ENCODE data around the gene OS9.
"Not testable (repeated sequence)": the region's sequence is repeated elsewhere in the genome, so short reads cannot be mapped to it uniquely, and the experiment has no call there.

The OS9 gene

GRCh38 chr12:57655541-57656240 lies 38.2 kb upstream of the OS9 start:
- no peaks in the 10 kb centered on the region for H4K20me1 ChIP-seq (ENCODE audit: insufficient read depth, low read length)
- H3K27me3 ChIP-seq (ENCODE audit: insufficient read depth, low read length, poor library complexity) = no peaks in the 10 kb centered on the region
- no peak for ATAC-seq (ENCODE audit: insufficient read depth, low read depth)
- no peak for DNase-seq
- no peak overlapping the region for H3K9ac ChIP-seq (ENCODE audit: low read depth, low read length)
- TF ChIP-seq CTCF (IDR thresholded peaks at IDR 0.05; ENCODE audit: borderline replicate concordance, extremely low read depth, low read length, poor library complexity, severe bottlenecking) (no peak), EZH2 (IDR thresholded peaks at IDR 0.05; ENCODE audit: borderline replicate concordance, low read depth, low read length, severe bottlenecking) (no peak)
- H3K27ac ChIP-seq (ENCODE audit: low read length) = no peak overlapping the region
- H3K36me3 ChIP-seq (ENCODE audit: insufficient read depth, low read length) = no peaks in the 10 kb centered on the region
- H3K4me3 ChIP-seq (ENCODE audit: low read depth in 1 of 2, low read length in 2 of 2) = no peak overlapping the region
- peaks cover 16% of the 10 kb centered on the region for H3K9me3 ChIP-seq (ENCODE audit: insufficient read depth, low read length, severe bottlenecking)
- H3K4me1 ChIP-seq (ENCODE audit: insufficient read depth, low read length) = no peaks in the 10 kb centered on the region
- H2AFZ ChIP-seq (ENCODE audit: low read depth, low read length) = no peak overlapping the region
- no peak overlapping the region for H3K4me2 ChIP-seq (ENCODE audit: insufficient read depth, low read length)
- H3K79me2 ChIP-seq (ENCODE audit: insufficient read depth, low read length) = no peaks in the 10 kb centered on the region

GRCh38 chr12:57656408-57656807 lies 37.5 kb upstream of the OS9 start:
- not testable (repeated sequence) for H3K27me3 ChIP-seq (ENCODE audit: insufficient read depth, low read length, poor library complexity); H3K79me2 ChIP-seq (ENCODE audit: insufficient read depth, low read length); H4K20me1 ChIP-seq (ENCODE audit: insufficient read depth, low read length); H3K9ac ChIP-seq (ENCODE audit: low read depth, low read length); H3K4me2 ChIP-seq (ENCODE audit: insufficient read depth, low read length); DNase-seq; H2AFZ ChIP-seq (ENCODE audit: low read depth, low read length); H3K27ac ChIP-seq (ENCODE audit: low read length); H3K4me1 ChIP-seq (ENCODE audit: insufficient read depth, low read length); H3K36me3 ChIP-seq (ENCODE audit: insufficient read depth, low read length); ATAC-seq (ENCODE audit: insufficient read depth, low read depth); H3K4me3 ChIP-seq (ENCODE audit: low read depth in 1 of 2, low read length in 2 of 2)
- peaks cover 22% of the 10 kb centered on the region for H3K9me3 ChIP-seq (ENCODE audit: insufficient read depth, low read length, severe bottlenecking)

DNA sequence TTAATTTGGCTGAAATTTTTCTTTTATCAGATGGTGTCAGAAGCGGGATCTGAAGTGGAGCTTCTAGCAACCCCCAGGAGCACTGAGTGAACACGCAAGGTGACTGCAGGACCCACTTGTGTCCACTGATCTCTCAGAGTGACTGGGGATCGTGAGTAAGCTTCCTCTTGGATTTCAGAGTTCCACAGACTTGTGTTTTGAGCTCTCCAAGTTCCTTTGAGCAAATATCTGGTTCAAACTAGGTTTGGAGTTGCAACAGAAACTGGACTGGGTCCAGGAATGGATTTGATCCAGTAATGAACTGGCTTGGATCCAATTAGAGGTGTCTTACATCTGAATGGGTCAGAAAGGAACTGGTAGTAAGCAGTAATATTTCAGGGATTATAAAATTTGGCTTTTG lies 36.2 kb upstream of the OS9 start:
- ATAC-seq (ENCODE audit: insufficient read depth, low read depth) = no peak
- H3K4me2 ChIP-seq (ENCODE audit: insufficient read depth, low read length) = no peak overlapping the region
- peaks cover 29% of the 10 kb centered on the region for H3K9me3 ChIP-seq (ENCODE audit: insufficient read depth, low read length, severe bottlenecking)

GRCh38 chr12:57658890-57659289 lies 35.0 kb upstream of the OS9 start:
- no peak for TF ChIP-seq CTCF (IDR thresholded peaks at IDR 0.05; ENCODE audit: borderline replicate concordance, extremely low read depth, low read length, poor library complexity, severe bottlenecking)
- no peak for TF ChIP-seq EZH2 (IDR thresholded peaks at IDR 0.05; ENCODE audit: borderline replicate concordance, low read depth, low read length, severe bottlenecking)
- H2AFZ ChIP-seq (ENCODE audit: low read depth, low read length) = no peak overlapping the region
- ATAC-seq (ENCODE audit: insufficient read depth, low read depth) = no peak

More for the DNA sequence above, 36.2 kb upstream of the OS9 start:
- DNase-seq = no peak
- no peaks in the 10 kb centered on the region for H3K4me1 ChIP-seq (ENCODE audit: insufficient read depth, low read length)
- TF ChIP-seq CTCF (IDR thresholded peaks at IDR 0.05; ENCODE audit: borderline replicate concordance, extremely low read depth, low read length, poor library complexity, severe bottlenecking) (no peak), EZH2 (IDR thresholded peaks at IDR 0.05; ENCODE audit: borderline replicate concordance, low read depth, low read length, severe bottlenecking) (no peak)
- H4K20me1 ChIP-seq (ENCODE audit: insufficient read depth, low read length) = no peaks in the 10 kb centered on the region
- H3K79me2 ChIP-seq (ENCODE audit: insufficient read depth, low read length) = no peaks in the 10 kb centered on the region
- no peak overlapping the region for H3K9ac ChIP-seq (ENCODE audit: low read depth, low read length)
- no peak overlapping the region for H2AFZ ChIP-seq (ENCODE audit: low read depth, low read length)
- no peak overlapping the region for H3K4me3 ChIP-seq (ENCODE audit: low read depth in 1 of 2, low read length in 2 of 2)
- H3K27me3 ChIP-seq (ENCODE audit: insufficient read depth, low read length, poor library complexity) = no peaks in the 10 kb centered on the region
- no peaks in the 10 kb centered on the region for H3K36me3 ChIP-seq (ENCODE audit: insufficient read depth, low read length)
- no peak overlapping the region for H3K27ac ChIP-seq (ENCODE audit: low read length)

More at GRCh38 chr12:57658890-57659289, 35.0 kb upstream of the OS9 start:
- no peak overlapping the region for H3K4me2 ChIP-seq (ENCODE audit: insufficient read depth, low read length)
- no peaks in the 10 kb centered on the region for H4K20me1 ChIP-seq (ENCODE audit: insufficient read depth, low read length)
- no peak overlapping the region for H3K27ac ChIP-seq (ENCODE audit: low read length)
- no peaks in the 10 kb centered on the region for H3K36me3 ChIP-seq (ENCODE audit: insufficient read depth, low read length)
- no peaks in the 10 kb centered on the region for H3K79me2 ChIP-seq (ENCODE audit: insufficient read depth, low read length)
- H3K4me3 ChIP-seq (ENCODE audit: low read depth in 1 of 2, low read length in 2 of 2) = no peak overlapping the region
- peaks cover 26% of the 10 kb centered on the region for H3K9me3 ChIP-seq (ENCODE audit: insufficient read depth, low read length, severe bottlenecking)
- DNase-seq = no peak
- H3K9ac ChIP-seq (ENCODE audit: low read depth, low read length) = no peak overlapping the region
- H3K27me3 ChIP-seq (ENCODE audit: insufficient read depth, low read length, poor library complexity) = no peaks in the 10 kb centered on the region
- H3K4me1 ChIP-seq (ENCODE audit: insufficient read depth, low read length) = no peaks in the 10 kb centered on the region

Data from DND-41 (cell line).